Hematopoietic multipotent progenitor cell treated with erythropoietin and hydrocortisone succinate and interleukin-3 and kit ligand, for 6 days (in vitro differentiated cells): ENCODE measurements around the gene LCE5A.

Experiments
- DNase-seq: peaks from one replicate; pipeline ENCODE4 v3.0.0-alpha.2; 2015

LCE5A gene, protein sequence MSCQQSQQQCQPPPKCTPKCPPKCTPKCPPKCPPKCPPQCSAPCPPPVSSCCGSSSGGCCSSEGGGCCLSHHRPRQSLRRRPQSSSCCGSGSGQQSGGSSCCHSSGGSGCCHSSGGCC

DNA sequence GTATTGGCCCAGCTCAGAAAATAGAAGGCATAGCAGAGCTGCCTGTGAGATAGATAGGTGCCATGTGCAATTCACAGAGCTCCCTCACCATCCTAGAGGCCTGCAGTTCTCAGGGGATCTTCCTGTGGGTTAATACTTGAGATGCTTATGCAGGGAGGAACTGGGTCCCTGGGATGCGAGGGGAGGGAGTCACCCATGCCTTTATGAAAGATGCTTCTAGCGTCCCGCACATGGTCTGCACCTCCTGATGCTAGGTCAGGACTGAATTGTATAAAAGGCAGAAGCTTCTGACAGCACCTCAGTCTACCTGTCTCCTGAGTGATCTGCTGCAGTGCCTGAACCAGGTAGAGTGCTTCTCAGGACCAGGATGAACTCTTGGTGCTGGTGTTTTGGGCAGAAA is at the start of gene LCE5A:
Gene LCE5A (plus strand): TSS at position 301 of the 400 bp plus-strand sequence. CDS start 732 bp downstream, outside the sequence.
- no peak for DNase-seq

DNA sequence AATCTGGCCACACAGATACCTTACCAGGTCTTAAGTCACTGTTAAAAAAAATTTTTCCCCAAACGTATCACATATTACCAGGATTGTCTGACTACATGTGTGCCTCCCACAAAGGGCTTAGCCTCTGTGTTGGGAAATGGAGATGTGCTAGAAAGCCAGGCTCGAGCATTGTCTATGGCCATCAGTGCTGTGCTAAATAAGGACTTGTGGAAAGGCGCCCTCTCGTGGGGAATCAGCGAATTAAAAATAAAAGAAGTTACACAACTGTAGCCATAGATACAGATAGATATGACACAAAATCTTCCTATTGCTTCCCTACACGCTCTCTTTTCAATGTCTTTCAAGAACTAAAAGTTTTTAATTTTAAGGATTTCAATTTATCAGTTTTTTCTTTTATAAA is 49.1 kb upstream of the LCE5A start:
- peak; percentile 86 for DNase-seq

DNA sequence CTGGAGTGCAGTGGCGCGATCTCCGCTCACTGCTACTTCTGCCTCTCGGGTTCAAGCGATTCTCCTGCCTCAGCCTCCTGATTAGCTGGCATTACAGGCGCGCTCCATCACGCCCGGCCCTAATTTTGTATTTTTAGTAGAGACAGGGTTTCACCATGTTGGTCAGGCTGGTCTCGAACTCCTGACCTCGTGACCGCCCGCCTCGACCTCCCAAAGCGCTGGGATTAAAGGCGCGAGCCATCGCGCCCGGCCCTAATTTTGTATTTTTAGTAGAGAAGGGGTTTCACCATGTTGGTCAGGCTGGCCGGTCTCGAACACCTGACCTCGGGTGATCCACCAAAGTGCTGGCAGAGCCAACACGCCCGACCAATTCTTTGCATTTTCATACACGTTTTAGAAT is 48.0 kb upstream of the LCE5A start:
- no peak for DNase-seq

GRCh38 chr1:152466217-152466616 is 44.4 kb upstream of the LCE5A start:
- no peak for DNase-seq

GRCh38 chr1:152473887-152474537 is 36.6 kb upstream of the LCE5A start:
- no peak for DNase-seq

GRCh38 chr1:152479792-152480595 is 30.6 kb upstream of the LCE5A start:
- peak; percentile 69 for DNase-seq

- DNase-seq, result no peak
Measured at GRCh38 chr1:152481869-152482664, 28.5 kb upstream of the LCE5A start.

- peak; percentile 7 for DNase-seq
Measured at GRCh38 chr1:152486400-152487006, 24.1 kb upstream of the LCE5A start.

DNA sequence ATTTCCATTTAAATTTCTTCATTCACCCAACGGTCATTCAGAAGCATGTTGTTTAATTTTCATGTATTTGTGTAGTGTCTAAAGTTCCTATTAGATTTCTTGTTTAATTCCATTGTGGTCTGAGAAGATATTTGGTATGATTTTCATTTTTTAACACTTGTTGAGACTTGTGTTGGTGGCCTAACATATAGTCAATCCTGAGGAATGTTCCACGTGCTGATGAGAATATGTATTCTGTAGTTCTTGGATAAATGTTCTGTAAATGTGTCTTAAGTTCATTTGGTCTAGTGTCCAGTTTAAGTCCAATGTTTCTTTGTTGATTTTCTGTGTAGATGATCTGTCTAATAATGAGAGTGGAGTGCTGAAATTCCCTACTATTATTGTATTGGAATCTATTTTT is 22.7 kb upstream of the LCE5A start:
- DNase-seq, result no peak

GRCh38 chr1:152491537-152491936 is 19.1 kb upstream of the LCE5A start:
- peak; percentile 39 for DNase-seq

DNA sequence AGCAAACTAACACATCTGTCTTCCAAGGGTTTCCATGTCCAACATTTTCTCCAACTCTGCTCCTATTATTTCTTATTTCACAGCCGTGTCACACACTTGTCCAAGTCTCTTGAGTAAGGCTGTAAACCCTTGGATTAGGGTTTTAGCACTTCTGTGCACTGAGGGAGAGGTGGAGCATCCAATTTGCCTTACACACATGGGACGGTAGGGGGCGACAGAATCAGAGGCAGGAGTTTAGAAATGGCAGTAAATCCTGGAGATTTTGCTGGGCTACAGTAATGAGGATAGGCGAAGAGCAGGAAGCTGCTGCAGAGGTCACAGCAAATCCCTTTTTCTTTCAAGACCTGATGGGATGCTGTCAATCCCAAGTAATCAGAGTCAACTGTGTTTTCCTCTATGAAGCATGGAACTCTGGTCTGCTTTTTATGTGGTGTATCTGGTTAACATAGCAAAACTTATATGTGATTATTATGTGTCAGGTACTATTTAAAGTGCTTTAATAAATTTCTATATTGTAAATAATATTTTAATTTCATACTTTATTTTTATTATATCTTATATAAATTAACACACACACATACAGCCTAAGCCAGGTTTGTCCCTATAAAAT is 15.4 kb upstream of the LCE5A start:
- DNase-seq, result peak; percentile 55

- peak; percentile 54 for DNase-seq
Measured at GRCh38 chr1:152497273-152497672, 13.3 kb upstream of the LCE5A start.

GRCh38 chr1:152501704-152502103 is 8.9 kb upstream of the LCE5A start:
- DNase-seq, result no peak

DNA sequence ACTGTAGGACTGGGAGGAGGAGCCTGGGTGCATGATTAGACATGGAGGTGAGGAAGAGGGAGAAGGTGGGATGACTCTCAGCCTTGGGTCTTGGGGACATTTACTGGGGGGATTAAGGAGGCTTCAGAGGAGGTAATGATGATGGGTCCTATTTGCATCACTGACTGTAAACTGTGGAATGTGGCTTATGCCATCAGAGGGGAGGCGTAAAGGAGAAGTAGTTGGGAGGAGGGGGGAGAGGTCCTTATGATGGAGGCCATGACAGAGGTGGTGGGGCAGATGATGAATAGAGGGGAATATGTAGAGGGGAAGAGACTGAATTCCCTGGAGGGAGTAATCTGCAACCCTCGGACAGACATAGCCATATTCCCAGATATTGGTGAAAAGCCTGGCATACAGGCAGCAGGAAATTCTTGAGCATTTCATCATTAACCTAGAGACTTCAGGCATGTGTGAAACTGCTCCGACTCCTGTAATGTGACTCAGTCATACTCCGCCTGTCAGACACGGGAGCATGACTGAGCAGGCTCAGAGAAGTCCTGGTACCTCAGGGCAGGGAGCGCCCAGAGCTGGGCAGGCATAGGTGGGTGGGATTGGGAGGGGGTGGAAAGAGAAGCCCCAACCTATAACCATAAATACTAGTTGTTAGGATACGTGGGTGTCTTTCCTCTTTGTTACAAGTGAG is 8.0 kb upstream of the LCE5A start:
- no peak for DNase-seq

DNA sequence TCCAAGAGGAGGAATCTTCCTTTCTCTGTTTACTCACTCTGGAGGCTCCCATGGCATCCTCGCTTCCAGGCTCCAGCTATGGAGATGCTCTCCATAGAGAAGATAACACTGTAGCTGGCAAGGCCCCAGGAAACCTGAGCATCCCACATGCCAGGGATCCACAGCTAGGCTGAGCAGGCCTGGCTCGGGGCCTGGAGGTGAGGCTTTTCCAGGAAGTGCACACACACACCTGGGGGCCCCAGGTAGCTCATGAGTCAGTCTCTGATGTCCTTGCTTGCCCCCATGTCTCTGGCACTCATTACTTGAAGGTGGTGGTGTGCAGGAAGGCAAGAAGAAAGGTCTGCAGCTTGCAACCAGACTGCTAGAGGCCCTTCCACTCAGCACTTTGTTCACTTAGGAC is 5.5 kb upstream of the LCE5A start:
- DNase-seq, result no peak

- DNase-seq, result no peak
Measured at GRCh38 chr1:152506899-152507498, 3.6 kb upstream of the LCE5A start.

DNA sequence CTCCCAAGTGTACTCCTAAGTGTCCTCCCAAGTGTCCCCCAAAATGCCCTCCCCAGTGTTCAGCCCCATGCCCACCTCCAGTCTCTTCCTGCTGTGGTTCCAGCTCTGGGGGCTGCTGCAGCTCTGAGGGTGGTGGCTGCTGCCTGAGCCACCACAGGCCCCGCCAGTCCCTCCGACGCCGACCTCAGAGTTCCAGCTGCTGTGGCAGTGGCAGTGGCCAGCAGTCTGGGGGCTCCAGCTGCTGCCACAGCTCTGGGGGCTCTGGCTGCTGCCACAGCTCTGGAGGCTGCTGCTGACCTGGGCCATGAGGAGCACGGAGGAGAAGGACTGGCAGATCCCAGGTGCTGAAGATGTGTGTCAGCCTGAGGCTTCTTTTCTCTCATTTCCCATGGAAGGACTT is 993 bp downstream of the LCE5A start:
- DNase-seq, result no peak

DNA sequence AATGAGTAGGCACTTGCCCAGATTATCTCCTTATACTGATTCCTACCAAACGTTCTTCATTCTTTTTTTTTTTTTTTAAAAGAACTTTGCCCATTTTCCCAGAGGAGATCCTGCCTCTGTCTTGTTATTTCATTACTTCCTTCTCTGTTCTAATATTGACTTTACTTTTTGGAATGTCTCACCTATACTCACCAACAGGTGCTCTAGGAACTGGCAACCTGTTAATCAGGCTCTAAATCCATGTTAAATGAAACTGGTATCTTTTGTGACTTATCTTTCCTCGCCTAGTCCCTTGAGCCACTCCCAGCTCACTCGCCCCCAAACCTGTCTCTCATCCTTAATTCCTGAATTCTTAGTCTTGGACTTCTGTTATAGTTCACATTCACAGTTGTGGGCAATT is 2.5 kb downstream of the LCE5A start:
- DNase-seq, result no peak

DNA sequence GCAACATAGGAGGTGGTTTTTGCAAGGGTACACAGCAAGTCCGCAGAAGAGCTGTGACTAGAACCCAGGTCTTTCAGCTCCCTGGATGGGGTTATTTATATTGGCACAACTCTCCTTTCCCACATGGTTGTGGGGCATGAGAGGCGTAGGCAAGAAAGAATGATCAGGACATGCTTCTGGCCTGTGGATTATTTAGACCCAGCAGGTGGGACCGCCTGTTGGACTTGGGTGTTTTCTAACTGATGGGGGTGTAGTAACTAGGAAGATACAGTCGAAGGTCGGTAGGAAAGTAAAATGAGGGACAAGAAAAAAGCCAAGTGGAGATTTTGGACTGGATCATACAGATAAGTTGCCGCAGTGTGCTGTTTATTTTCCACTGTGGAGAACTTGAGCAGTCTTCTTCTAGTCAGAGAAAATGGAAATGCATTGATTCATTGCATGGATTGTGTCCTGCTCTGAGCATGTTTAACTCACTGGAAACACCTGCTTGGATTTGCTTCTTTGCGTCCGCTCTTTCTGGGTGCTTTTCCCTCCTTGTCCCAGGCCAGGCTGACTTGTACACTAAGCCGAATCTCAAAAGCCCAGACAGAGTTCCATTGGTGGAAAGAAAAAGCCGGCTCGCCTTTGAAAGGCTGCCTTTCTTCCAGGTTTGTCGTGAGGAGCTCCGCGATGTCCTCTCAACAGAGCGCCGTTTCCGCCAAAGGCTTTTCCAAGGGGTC is 4.3 kb downstream of the LCE5A start:
- DNase-seq, result no peak

DNA sequence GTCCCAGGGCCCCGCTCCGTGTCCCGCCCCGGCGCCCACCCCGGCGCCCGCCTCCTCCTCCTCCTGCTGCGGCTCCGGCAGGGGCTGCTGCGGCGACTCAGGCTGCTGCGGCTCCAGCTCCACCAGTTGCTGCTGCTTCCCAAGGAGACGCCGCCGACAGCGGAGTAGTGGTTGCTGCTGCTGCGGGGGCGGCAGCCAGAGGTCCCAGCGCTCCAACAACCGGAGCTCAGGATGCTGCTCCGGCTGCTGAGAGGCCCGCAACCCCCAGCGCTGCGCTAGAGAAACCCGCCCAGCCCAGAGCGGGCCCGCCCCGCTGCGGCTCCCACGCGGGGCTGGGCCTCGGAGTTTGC is 4.8 kb downstream of the LCE5A start:
- no peak for DNase-seq

- no peak for DNase-seq
Measured at GRCh38 chr1:152516082-152516481, 5.5 kb downstream of the LCE5A start.
